ENCODE data around the gene TBCB.

DNA sequence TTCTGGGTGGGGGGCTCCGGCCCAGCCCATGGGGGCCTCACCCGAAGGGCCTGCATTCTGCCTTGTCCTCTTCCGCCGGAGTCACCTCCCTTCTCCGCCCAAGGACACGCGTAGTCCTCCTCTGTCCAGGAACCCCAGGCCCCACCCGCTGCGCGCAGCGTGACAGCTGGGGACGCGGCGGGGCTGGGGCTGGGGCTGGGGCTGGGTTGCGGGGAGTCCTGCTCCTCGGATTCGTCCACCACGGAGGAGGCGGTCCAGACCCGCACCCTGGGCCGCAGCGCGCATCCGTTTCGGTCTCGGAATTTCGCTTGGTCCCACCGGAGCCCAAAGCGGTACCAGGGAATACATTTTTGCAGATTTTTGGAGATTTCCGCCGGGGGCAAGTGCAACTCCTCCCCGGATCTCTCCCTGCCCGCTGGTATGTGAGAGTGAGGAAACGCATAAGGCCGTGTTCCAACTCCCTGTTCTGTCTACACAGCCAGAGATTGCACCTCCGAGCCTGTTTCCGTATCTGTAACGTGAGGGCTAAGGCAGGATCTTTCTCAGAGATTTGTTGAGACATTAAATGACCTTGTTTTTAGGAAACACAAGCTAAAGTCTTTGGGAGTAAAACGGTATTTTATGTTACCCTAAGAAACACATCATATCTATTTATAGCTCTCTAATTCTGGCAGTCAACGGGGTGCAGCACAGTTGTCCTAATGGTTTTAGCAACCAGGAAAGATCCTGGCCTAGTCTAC lies 37.3 kb downstream of the TBCB start, which contains the start of gene COX7A1:
- TF ChIP-seq ZFP3 (CRISPR knock-in tag; IDR thresholded peaks at IDR 0.05) (no peak), ZFP30 (CRISPR knock-in tag; IDR thresholded peaks at IDR 0.05) (no peak), SNAI2 (CRISPR knock-in tag; IDR thresholded peaks at IDR 0.05) (no peak), ZNF565 (CRISPR knock-in tag; conservative IDR thresholded peaks at IDR 0.05; ENCODE audit: low read depth) (no peak), ARNTL (CRISPR knock-in tag; IDR thresholded peaks at IDR 0.05; ENCODE audit: borderline replicate concordance, low read depth) (no peak), TCF4 (CRISPR knock-in tag; IDR thresholded peaks at IDR 0.05; ENCODE audit: borderline replicate concordance) (no peak)
- TF ChIP-seq, protein P1, sequence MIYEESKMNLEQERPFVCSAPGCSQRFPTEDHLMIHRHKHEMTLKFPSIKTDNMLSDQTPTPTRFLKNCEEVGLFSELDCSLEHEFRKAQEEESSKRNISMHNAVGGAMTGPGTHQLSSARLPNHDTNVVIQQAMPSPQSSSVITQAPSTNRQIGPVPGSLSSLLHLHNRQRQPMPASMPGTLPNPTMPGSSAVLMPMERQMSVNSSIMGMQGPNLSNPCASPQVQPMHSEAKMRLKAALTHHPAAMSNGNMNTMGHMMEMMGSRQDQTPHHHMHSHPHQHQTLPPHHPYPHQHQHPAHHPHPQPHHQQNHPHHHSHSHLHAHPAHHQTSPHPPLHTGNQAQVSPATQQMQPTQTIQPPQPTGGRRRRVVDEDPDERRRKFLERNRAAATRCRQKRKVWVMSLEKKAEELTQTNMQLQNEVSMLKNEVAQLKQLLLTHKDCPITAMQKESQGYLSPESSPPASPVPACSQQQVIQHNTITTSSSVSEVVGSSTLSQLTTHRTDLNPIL (CRISPR knock-in tag; IDR thresholded peaks at IDR 0.05; ENCODE audit: low read depth) = no peak
- TF ChIP-seq, protein P2, sequence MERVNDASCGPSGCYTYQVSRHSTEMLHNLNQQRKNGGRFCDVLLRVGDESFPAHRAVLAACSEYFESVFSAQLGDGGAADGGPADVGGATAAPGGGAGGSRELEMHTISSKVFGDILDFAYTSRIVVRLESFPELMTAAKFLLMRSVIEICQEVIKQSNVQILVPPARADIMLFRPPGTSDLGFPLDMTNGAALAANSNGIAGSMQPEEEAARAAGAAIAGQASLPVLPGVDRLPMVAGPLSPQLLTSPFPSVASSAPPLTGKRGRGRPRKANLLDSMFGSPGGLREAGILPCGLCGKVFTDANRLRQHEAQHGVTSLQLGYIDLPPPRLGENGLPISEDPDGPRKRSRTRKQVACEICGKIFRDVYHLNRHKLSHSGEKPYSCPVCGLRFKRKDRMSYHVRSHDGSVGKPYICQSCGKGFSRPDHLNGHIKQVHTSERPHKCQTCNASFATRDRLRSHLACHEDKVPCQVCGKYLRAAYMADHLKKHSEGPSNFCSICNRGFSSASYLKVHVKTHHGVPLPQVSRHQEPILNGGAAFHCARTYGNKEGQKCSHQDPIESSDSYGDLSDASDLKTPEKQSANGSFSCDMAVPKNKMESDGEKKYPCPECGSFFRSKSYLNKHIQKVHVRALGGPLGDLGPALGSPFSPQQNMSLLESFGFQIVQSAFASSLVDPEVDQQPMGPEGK (CRISPR knock-in tag; IDR thresholded peaks at IDR 0.05; ENCODE audit: borderline replicate concordance) = no peak
- TF ChIP-seq, protein P3, sequence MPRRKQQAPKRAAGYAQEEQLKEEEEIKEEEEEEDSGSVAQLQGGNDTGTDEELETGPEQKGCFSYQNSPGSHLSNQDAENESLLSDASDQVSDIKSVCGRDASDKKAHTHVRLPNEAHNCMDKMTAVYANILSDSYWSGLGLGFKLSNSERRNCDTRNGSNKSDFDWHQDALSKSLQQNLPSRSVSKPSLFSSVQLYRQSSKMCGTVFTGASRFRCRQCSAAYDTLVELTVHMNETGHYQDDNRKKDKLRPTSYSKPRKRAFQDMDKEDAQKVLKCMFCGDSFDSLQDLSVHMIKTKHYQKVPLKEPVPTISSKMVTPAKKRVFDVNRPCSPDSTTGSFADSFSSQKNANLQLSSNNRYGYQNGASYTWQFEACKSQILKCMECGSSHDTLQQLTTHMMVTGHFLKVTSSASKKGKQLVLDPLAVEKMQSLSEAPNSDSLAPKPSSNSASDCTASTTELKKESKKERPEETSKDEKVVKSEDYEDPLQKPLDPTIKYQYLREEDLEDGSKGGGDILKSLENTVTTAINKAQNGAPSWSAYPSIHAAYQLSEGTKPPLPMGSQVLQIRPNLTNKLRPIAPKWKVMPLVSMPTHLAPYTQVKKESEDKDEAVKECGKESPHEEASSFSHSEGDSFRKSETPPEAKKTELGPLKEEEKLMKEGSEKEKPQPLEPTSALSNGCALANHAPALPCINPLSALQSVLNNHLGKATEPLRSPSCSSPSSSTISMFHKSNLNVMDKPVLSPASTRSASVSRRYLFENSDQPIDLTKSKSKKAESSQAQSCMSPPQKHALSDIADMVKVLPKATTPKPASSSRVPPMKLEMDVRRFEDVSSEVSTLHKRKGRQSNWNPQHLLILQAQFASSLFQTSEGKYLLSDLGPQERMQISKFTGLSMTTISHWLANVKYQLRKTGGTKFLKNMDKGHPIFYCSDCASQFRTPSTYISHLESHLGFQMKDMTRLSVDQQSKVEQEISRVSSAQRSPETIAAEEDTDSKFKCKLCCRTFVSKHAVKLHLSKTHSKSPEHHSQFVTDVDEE (CRISPR knock-in tag; IDR thresholded peaks at IDR 0.05) = no peak
- TF ChIP-seq, protein P4, sequence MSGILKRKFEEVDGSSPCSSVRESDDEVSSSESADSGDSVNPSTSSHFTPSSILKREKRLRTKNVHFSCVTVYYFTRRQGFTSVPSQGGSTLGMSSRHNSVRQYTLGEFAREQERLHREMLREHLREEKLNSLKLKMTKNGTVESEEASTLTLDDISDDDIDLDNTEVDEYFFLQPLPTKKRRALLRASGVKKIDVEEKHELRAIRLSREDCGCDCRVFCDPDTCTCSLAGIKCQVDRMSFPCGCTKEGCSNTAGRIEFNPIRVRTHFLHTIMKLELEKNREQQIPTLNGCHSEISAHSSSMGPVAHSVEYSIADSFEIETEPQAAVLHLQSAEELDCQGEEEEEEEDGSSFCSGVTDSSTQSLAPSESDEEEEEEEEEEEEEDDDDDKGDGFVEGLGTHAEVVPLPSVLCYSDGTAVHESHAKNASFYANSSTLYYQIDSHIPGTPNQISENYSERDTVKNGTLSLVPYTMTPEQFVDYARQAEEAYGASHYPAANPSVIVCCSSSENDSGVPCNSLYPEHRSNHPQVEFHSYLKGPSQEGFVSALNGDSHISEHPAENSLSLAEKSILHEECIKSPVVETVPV (CRISPR knock-in tag; IDR thresholded peaks at IDR 0.05) = no peak
